ENCODE data around the gene GATD1. TPM values are rescaled to one million over a fixed set of nuclear protein-coding genes. Genes with fewer than 3 reads are reported as not detected.

The GATD1 gene
- total RNA-seq, 1 donor from 2014 or later: 17.4 TPM

- DNase-seq: no peak
Observed at GRCh38 chr11:727281-727701, 50.0 kb downstream of the GATD1 start.

- DNase-seq: peak; percentile 53
Observed at GRCh38 chr11:726278-727220, 50.7 kb downstream of the GATD1 start.

GRCh38 chr11:725624-726202 lies 51.6 kb downstream of the GATD1 start:
- DNase-seq: peak; percentile 42

GRCh38 chr11:724778-725386 lies 52.4 kb downstream of the GATD1 start:
- DNase-seq: no peak

- DNase-seq: no peak
Observed at GRCh38 chr11:724049-724777, 53.1 kb downstream of the GATD1 start.

GRCh38 chr11:723120-723883 lies 54.0 kb downstream of the GATD1 start:
- DNase-seq: peak; percentile 53

GRCh38 chr11:722346-722811 lies 54.9 kb downstream of the GATD1 start:
- no peak for DNase-seq

GRCh38 chr11:721741-722345 lies 55.4 kb downstream of the GATD1 start:
- no peak for DNase-seq

- no peak for DNase-seq
Observed at GRCh38 chr11:721247-721740, 56.0 kb downstream of the GATD1 start.

GRCh38 chr11:720642-721246 lies 56.5 kb downstream of the GATD1 start:
- DNase-seq: no peak

- DNase-seq: no peak
Observed at GRCh38 chr11:720017-720641, 57.2 kb downstream of the GATD1 start.

GRCh38 chr11:719214-720016 lies 57.9 kb downstream of the GATD1 start:
- no peak for DNase-seq

Small RNA genes lying within 50 kb of the gene (small RNA-seq; reads per million reads assigned to genes)
- not detected for gene SNORA52 (ENCODE audit: low replicate concordance)

Other genes starting within 250 kb of the GATD1 start
- gene HRAS, start 241.9 kb downstream of the GATD1 start, total RNA-seq: 50.7 TPM
- gene LRRC56, start 240.0 kb downstream of the GATD1 start, total RNA-seq: 2.1 TPM
- gene LMNTD2, start 216.7 kb downstream of the GATD1 start, total RNA-seq: 0.82 TPM
- 7.3 TPM for gene RASSF7, start 216.5 kb downstream of the GATD1 start, total RNA-seq
- 26.5 TPM for gene PHRF1, start 201.0 kb downstream of the GATD1 start, total RNA-seq
- gene IRF7, start 161.5 kb downstream of the GATD1 start, total RNA-seq: 12.5 TPM
- not detected for gene CDHR5, start 152.5 kb downstream of the GATD1 start, total RNA-seq
- gene SCT, start 150.3 kb downstream of the GATD1 start, total RNA-seq: 21.6 TPM
- not detected for gene DRD4, start 140.2 kb downstream of the GATD1 start, total RNA-seq
- 18.8 TPM for gene DEAF1, start 82.3 kb downstream of the GATD1 start, total RNA-seq
- 10.1 TPM for gene TMEM80, start 81.7 kb downstream of the GATD1 start, total RNA-seq
- gene EPS8L2, start 71.3 kb downstream of the GATD1 start, total RNA-seq: 88.3 TPM
- 79.3 TPM for gene TALDO1, start 30.0 kb downstream of the GATD1 start, total RNA-seq
- gene CEND1, start 12.6 kb upstream of the GATD1 start, total RNA-seq: not detected
- 7.5 TPM for gene SLC25A22, start 20.8 kb upstream of the GATD1 start, total RNA-seq
- 13.4 TPM for gene PIDD1, start 27.7 kb upstream of the GATD1 start, total RNA-seq
- gene RPLP2, start 32.5 kb upstream of the GATD1 start, total RNA-seq: 259 TPM
- 29.8 TPM for gene PNPLA2, start 41.4 kb upstream of the GATD1 start, total RNA-seq
- 22.6 TPM for gene CRACR2B, start 50.4 kb upstream of the GATD1 start, total RNA-seq
- 181 TPM for gene CD151, start 55.5 kb upstream of the GATD1 start, total RNA-seq
- 11.9 TPM for gene POLR2L, start 65.0 kb upstream of the GATD1 start, total RNA-seq
- 44.6 TPM for gene TSPAN4, start 65.4 kb upstream of the GATD1 start, total RNA-seq
- 46.4 TPM for gene CHID1, start 133.3 kb upstream of the GATD1 start, total RNA-seq
- 28.6 TPM for gene AP2A2, start 148.4 kb upstream of the GATD1 start, total RNA-seq

Measured in tongue (tissue), 3 donors.